ENCODE data around the gene IL3RA. TPM values are rescaled to one million over a fixed set of nuclear protein-coding genes. Genes with fewer than 3 reads are reported as not detected.
A peak's percentile ranks its signal among the peaks of the same experiment; 100 is the strongest.
"Not testable (repeated sequence)": the region's sequence is repeated elsewhere in the genome, so short reads cannot be mapped to it uniquely, and the experiment has no call there.

The IL3RA gene
- under 1 TPM; 0.60 to 0.61 TPM for total RNA-seq

DNA sequence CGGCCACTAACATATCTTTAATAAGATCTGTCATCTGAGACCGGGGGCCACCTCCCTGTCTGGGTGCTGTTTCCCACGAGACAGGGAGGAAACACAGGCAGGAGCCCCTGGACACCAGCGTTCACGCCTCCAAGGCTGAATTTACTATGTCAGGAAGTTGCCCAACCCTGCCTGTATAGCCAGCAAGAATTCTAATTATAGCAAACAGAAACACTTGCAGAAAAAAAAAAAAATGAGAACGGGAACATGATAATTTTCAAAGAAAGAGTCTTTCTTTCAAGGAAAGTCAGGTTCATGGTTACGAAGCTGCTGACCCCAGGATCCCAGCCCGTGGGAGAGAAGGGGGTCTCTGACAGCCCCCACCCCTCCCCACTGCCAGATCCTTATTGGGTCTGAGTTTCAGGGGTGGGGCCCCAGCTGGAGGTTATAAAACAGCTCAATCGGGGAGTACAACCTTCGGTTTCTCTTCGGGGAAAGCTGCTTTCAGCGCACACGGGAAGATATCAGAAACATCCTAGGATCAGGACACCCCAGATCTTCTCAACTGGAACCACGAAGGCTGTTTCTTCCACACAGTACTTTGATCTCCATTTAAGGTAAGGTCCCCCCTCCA, at the start of gene IL3RA:
TSS of gene IL3RA (plus strand) at position 455 of the 613 bp plus-strand sequence. CDS start 4,981 bp downstream, outside the sequence.
- H3K4me1 Mint-ChIP-seq (ENCODE audit: low read depth) = peaks cover 27% of the 10 kb centered on the region
- peaks cover 20% of the 10 kb centered on the region for H3K36me3 Mint-ChIP-seq (ENCODE audit: low read depth)
- peaks cover 4% of the 10 kb centered on the region for H3K9me3 Mint-ChIP-seq (ENCODE audit: insufficient read depth)
- peak within 1 kb of the TSS; percentile 77 for H3K4me3 Mint-ChIP-seq
- ATAC-seq (peak; percentile 59), DNase-seq (peak; percentile 35)
- peaks cover 11% of the 10 kb centered on the region for H3K27me3 Mint-ChIP-seq (ENCODE audit: low read depth)
- ChIA-PET POLR2A (no interaction called here), CTCF (no interaction called here)
- peak within 1 kb of the TSS; percentile 59 for H3K27ac Mint-ChIP-seq

DNA sequence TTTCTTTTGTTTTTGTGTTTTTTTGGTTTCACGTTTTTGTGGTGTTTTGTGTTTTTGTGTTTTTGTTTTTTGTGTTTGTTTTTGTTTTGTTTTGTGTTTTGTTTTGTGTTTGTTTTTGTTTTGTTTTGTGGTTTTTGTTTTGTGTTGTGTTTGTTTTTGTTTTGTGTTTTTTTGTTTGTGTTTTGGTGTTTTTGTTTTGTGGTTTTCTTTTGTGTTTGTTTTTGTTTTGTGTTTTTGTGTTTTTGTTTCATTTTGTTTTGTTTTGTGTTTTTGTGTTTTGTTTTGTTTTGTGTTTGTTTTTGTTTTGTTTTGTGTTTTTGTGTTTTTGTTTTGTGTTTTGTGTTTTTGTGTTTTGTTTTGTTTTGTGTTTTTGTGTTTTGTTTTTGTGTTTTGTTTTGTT, 47.0 kb upstream of the IL3RA start:
- Mint-ChIP-seq H3K36me3 (ENCODE audit: low read depth) (peaks cover 7% of the 10 kb centered on the region), H3K27me3 (ENCODE audit: low read depth) (peaks cover 10% of the 10 kb centered on the region), H3K27ac (peak overlapping the region; percentile 76), H3K4me1 (ENCODE audit: low read depth) (no peaks in the 10 kb centered on the region), H3K9me3 (ENCODE audit: insufficient read depth) (peaks cover 12% of the 10 kb centered on the region), H3K4me3 (peak overlapping the region; percentile 22)
- ChIA-PET POLR2A (no interaction called here), CTCF (no interaction called here)
- ATAC-seq (no peak), DNase-seq (no peak)

GRCh38 chrX:1291110-1291740, 45.4 kb upstream of the IL3RA start:
- Mint-ChIP-seq H3K36me3 (ENCODE audit: low read depth) (peaks cover 7% of the 10 kb centered on the region), H3K4me1 (ENCODE audit: low read depth) (no peaks in the 10 kb centered on the region), H3K4me3 (no peak overlapping the region), H3K9me3 (ENCODE audit: insufficient read depth) (peaks cover 12% of the 10 kb centered on the region), H3K27ac (no peak overlapping the region), H3K27me3 (ENCODE audit: low read depth) (peaks cover 10% of the 10 kb centered on the region)
- no peak for DNase-seq
- ChIA-PET CTCF (no interaction called here), POLR2A (no interaction called here)
- ATAC-seq = no peak

DNA sequence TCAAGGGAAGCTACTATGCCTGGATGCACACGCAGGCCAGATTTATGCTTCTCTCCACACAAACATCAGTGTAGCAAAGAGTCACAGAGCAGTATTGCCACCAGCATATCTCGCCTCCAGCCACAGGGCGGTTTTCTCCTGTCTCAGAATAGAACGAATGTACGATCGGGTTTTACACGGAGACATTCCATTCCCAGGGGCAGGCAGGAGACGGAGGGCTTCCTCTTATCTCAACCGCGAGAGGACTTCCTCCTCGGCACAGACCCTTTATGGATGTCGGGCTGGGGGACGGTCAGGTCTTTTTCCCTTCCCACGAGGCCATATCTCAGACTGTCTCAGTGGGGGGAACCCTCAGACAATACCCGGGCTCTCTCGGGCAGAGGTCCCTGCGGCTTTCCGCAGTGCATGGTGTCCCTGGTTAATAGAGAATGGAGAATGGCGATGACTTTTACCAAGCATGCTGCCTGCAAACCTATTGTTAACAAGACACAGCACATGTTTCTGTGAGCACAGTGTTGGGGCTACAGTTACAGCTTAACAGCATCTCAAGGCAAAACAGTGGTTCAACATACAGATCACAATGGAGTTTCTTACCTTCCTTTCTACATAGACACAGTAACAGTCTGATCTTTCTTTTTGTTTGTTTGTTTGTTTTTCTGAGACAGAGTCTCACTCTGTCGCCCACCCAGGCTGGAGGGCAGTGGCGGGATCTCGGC, 43.9 kb upstream of the IL3RA start:
- H3K4me3 Mint-ChIP-seq = no peak overlapping the region
- no peak overlapping the region for H3K27ac Mint-ChIP-seq
- ChIA-PET CTCF (no interaction called here), POLR2A (no interaction called here)
- peaks cover 7% of the 10 kb centered on the region for H3K36me3 Mint-ChIP-seq (ENCODE audit: low read depth)
- H3K4me1 Mint-ChIP-seq (ENCODE audit: low read depth) = no peaks in the 10 kb centered on the region
- ATAC-seq (no peak), DNase-seq (no peak)
- peaks cover 10% of the 10 kb centered on the region for H3K27me3 Mint-ChIP-seq (ENCODE audit: low read depth)
- peaks cover 12% of the 10 kb centered on the region for H3K9me3 Mint-ChIP-seq (ENCODE audit: insufficient read depth)

GRCh38 chrX:1294301-1295067, 42.1 kb upstream of the IL3RA start:
- DNase-seq = no peak
- Mint-ChIP-seq H3K27me3 (ENCODE audit: low read depth) (peaks cover 10% of the 10 kb centered on the region), H3K9me3 (ENCODE audit: insufficient read depth) (peaks cover 11% of the 10 kb centered on the region), H3K36me3 (ENCODE audit: low read depth) (peaks cover 5% of the 10 kb centered on the region), H3K27ac (no peak overlapping the region), H3K4me1 (ENCODE audit: low read depth) (no peaks in the 10 kb centered on the region), H3K4me3 (no peak overlapping the region)
- ATAC-seq = no peak
- ChIA-PET POLR2A (no interaction called here), CTCF (no interaction called here)

- peaks cover 10% of the 10 kb centered on the region for H3K27me3 Mint-ChIP-seq (ENCODE audit: low read depth)
- ChIA-PET CTCF (no interaction called here), POLR2A (no interaction called here)
- H3K27ac Mint-ChIP-seq = peak overlapping the region; percentile 20
- DNase-seq (no peak), ATAC-seq (no peak)
- H3K36me3 Mint-ChIP-seq (ENCODE audit: low read depth) = no peaks in the 10 kb centered on the region
- H3K4me1 Mint-ChIP-seq (ENCODE audit: low read depth) = no peaks in the 10 kb centered on the region
- no peak overlapping the region for H3K4me3 Mint-ChIP-seq
- H3K9me3 Mint-ChIP-seq (ENCODE audit: insufficient read depth) = peaks cover 3% of the 10 kb centered on the region
Observed at GRCh38 chrX:1295550-1295949, 41.0 kb upstream of the IL3RA start.

- H3K9me3 Mint-ChIP-seq (ENCODE audit: insufficient read depth); H3K4me1 Mint-ChIP-seq (ENCODE audit: low read depth); DNase-seq; H3K4me3 Mint-ChIP-seq; H3K27me3 Mint-ChIP-seq (ENCODE audit: low read depth); POLR2A ChIA-PET; H3K27ac Mint-ChIP-seq; H3K36me3 Mint-ChIP-seq (ENCODE audit: low read depth); CTCF ChIA-PET; ATAC-seq: not testable (repeated sequence)
Observed at GRCh38 chrX:1297591-1297990, 39.0 kb upstream of the IL3RA start.

- H3K9me3 Mint-ChIP-seq (ENCODE audit: insufficient read depth) = peaks cover 3% of the 10 kb centered on the region
- no peak for ATAC-seq
- no peaks in the 10 kb centered on the region for H3K4me1 Mint-ChIP-seq (ENCODE audit: low read depth)
- no peaks in the 10 kb centered on the region for H3K36me3 Mint-ChIP-seq (ENCODE audit: low read depth)
- H3K4me3 Mint-ChIP-seq = no peak overlapping the region
- CTCF ChIA-PET = no interaction called here
- POLR2A ChIA-PET = no interaction called here
- H3K27ac Mint-ChIP-seq = no peak overlapping the region
- no peaks in the 10 kb centered on the region for H3K27me3 Mint-ChIP-seq (ENCODE audit: low read depth)
- no peak for DNase-seq
Observed at GRCh38 chrX:1300449-1300848, 36.1 kb upstream of the IL3RA start.

GRCh38 chrX:1305411-1305810, 31.2 kb upstream of the IL3RA start:
- H3K27me3 Mint-ChIP-seq (ENCODE audit: low read depth) = no peaks in the 10 kb centered on the region
- ChIA-PET POLR2A (no interaction called here), CTCF (no interaction called here)
- H3K4me1 Mint-ChIP-seq (ENCODE audit: low read depth) = no peaks in the 10 kb centered on the region
- peaks cover 10% of the 10 kb centered on the region for H3K9me3 Mint-ChIP-seq (ENCODE audit: insufficient read depth)
- no peaks in the 10 kb centered on the region for H3K36me3 Mint-ChIP-seq (ENCODE audit: low read depth)
- no peak overlapping the region for H3K4me3 Mint-ChIP-seq
- no peak overlapping the region for H3K27ac Mint-ChIP-seq
- ATAC-seq = no peak
- no peak for DNase-seq

GRCh38 chrX:1306909-1307625, 29.5 kb upstream of the IL3RA start:
- ATAC-seq (peak; percentile 46), DNase-seq (no peak)
- Mint-ChIP-seq H3K36me3 (ENCODE audit: low read depth) (no peaks in the 10 kb centered on the region), H3K27me3 (ENCODE audit: low read depth) (no peaks in the 10 kb centered on the region), H3K9me3 (ENCODE audit: insufficient read depth) (peaks cover 10% of the 10 kb centered on the region), H3K27ac (no peak overlapping the region), H3K4me1 (ENCODE audit: low read depth) (no peaks in the 10 kb centered on the region), H3K4me3 (no peak overlapping the region)
- ChIA-PET POLR2A (no interaction called here), CTCF (no interaction called here)

DNA sequence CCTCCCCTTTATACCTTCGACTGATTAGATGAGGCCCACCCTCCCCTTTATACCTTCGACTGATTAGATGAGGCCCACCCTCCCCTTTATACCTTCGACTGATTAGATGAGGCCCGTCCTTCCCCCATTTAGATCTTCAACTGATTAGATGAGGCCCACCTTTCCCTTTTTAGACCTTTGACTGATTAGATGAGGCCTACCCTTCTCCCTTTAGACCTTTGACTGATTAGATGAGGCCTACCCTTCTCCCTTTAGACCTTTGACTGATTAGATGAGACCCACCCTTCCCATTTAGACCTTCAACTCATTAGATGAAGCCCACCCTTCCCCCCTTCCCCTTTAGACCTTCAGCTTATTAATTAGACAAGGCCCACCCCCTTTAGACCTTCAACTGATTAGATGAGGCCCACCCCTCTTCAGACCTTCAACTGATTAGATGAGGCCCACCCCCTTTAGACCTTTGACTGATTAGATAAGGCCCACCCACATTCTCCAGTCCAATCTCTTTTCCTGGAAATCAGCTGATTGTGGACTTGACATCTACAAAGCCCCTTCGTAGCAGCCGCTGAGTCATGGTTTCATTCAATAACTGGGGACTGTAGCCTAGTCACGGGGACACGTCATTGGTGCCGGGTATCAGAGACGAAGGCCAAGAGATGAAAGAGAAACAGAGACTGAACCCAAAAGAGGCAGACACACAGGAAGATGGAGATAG, 28.8 kb upstream of the IL3RA start:
- no peaks in the 10 kb centered on the region for H3K4me1 Mint-ChIP-seq (ENCODE audit: low read depth)
- H3K36me3 Mint-ChIP-seq (ENCODE audit: low read depth) = no peaks in the 10 kb centered on the region
- ChIA-PET CTCF (no interaction called here), POLR2A (no interaction called here)
- ATAC-seq (no peak), DNase-seq (no peak)
- H3K9me3 Mint-ChIP-seq (ENCODE audit: insufficient read depth) = peaks cover 10% of the 10 kb centered on the region
- H3K27me3 Mint-ChIP-seq (ENCODE audit: low read depth) = no peaks in the 10 kb centered on the region
- no peak overlapping the region for H3K27ac Mint-ChIP-seq
- H3K4me3 Mint-ChIP-seq = no peak overlapping the region

Measured in activated CD8-positive, alpha-beta T cell treated with anti-CD3 and anti-CD28 coated beads, Interleukin-2, amount 10 ng/mL, durations not matched to agents 7 days and 5 days (primary cell).